Measurements from ENCODE around the gene SP8.

GRCh38 chr7:20831451-20831850 lies 44.8 kb upstream of the SP8 start:
- TF ChIP-seq ZC3H10 (CRISPR knock-in tag; IDR thresholded peaks at IDR 0.05) = no peak
- TF ChIP-seq TOX (CRISPR knock-in tag; IDR thresholded peaks at IDR 0.05; ENCODE audit: borderline replicate concordance) = no peak
- no peak for TF ChIP-seq CREB5 (CRISPR knock-in tag; IDR thresholded peaks at IDR 0.05; ENCODE audit: low read depth)
- TF ChIP-seq PATZ1 (CRISPR knock-in tag; IDR thresholded peaks at IDR 0.05; ENCODE audit: borderline replicate concordance) = no peak
- TF ChIP-seq ISL1 (CRISPR knock-in tag; IDR thresholded peaks at IDR 0.05) = no peak
- TF ChIP-seq ZFP3 (CRISPR knock-in tag; IDR thresholded peaks at IDR 0.05) = no peak
